H1 (cell line): ENCODE results near the gene BAHD1. TPM values are rescaled to one million over a fixed set of nuclear protein-coding genes. Genes with fewer than 3 reads are reported as not detected.

Source experiments
- BRCA1 ChIP-seq: IDR thresholded peaks from 2 replicates; pipeline ENCODE4 v1.6.1; 2012; ENCODE audit warnings: low read depth, low read length, improper control_type of control experiment
- CBX5 ChIP-seq: fragments of 300-800, 300-1000 bp; sonication (generic); IDR thresholded peaks from 2 replicates; pipeline ENCODE4 v1.7.1; 2016; ENCODE audit warnings: antibody characterized with exemption, low read length, low read depth
- CTBP2 ChIP-seq: IDR thresholded peaks from 2 replicates; pipeline ENCODE4 v1.7.0; 2011; ENCODE audit warnings: borderline replicate concordance, mild to moderate bottlenecking, moderate library complexity, mixed read lengths, low read length; ENCODE audit not compliant: insufficient read depth, insufficient read length
- EZH2 ChIP-seq: fragments of 200-600 bp; sonication (generic); IDR thresholded peaks from 2 replicates; pipeline ENCODE4 v1.7.1; 2012; ENCODE audit warnings: low read depth, mild to moderate bottlenecking, moderate library complexity, low read length, inconsistent platforms; ENCODE audit not compliant: severe bottlenecking
- GTF2F1 ChIP-seq: IDR thresholded peaks from 2 replicates; pipeline ENCODE4 v1.6.1; 2012; ENCODE audit warnings: low read depth, low read length, improper control_type of control experiment, borderline replicate concordance
- HDAC2 ChIP-seq, 2 experiments: fragments of 300-600 bp in 1 of 2; sonication (generic) in 1 of 2; IDR thresholded peaks; 2 replicates each; pipeline ENCODE4 v1.6.1; 2011 to 2012; ENCODE audit warnings: low read depth in 2 of 2, low read length in 2 of 2, mild to moderate bottlenecking in 2 of 2, moderate library complexity in 2 of 2, borderline replicate concordance in 1 of 2, inconsistent platforms in 1 of 2
- RAD21 ChIP-seq, 2 experiments: IDR thresholded peaks in 1 of 2; conservative IDR thresholded peaks in 1 of 2; 2 replicates each; pipeline ENCODE4 v1.6.1; 2011; ENCODE audit warnings: low read depth in 2 of 2, low read length in 2 of 2, improper control_type of control experiment in 1 of 2, inconsistent platforms in 1 of 2, mild to moderate bottlenecking in 1 of 2, moderate library complexity in 1 of 2
- polyA plus RNA-seq, 7 experiments: library from polyadenylated mRNA; depleted of rRNA in 3 of 7; stranded (reverse) in 5 of 7; unstranded in 2 of 7; fragments of >200 nt in 5 of 7; fragments of 200-250 nt in 2 of 7; gene quantifications; 1 replicate in 5 of 7; 2 replicates in 1 of 7; 4 replicates in 1 of 7; pipeline versions ENCODE4 v1.2.1 to v1.2.3, GENCODE V29; 2011 to 2013; ENCODE audit warnings: missing spikeins in 2 of 7, mixed read lengths in 2 of 7
- total RNA-seq: library from RNA; stranded (reverse); fragmentation: NEBNext Ultra II Directional; extraction: Animal tissue kit (Norgen Biotek cat#: 25700); gene quantifications from 2 replicates; pipeline ENCODE4 v1.2.1, GENCODE V29; 2021
- TF ChIP-seq, protein P1 (sequence below): IDR thresholded peaks from 2 replicates; pipeline ENCODE4 v1.6.1; 2012; ENCODE audit warnings: low read length, inconsistent platforms
- TF ChIP-seq, protein P2 (sequence below): fragments of 300-600 bp; sonication (generic); IDR thresholded peaks from 2 replicates; pipeline ENCODE4 v1.7.1; 2012; ENCODE audit warnings: low read length, moderate library complexity, mild to moderate bottlenecking, inconsistent platforms; ENCODE audit not compliant: insufficient replicate concordance

BAHD1 gene
- total and polyA plus RNA-seq, 2 of the 8 experiments (the other 6 are each of a cell fraction or from before 2014, with no cell fraction given), result 15.0 to 38.9 TPM

DNA sequence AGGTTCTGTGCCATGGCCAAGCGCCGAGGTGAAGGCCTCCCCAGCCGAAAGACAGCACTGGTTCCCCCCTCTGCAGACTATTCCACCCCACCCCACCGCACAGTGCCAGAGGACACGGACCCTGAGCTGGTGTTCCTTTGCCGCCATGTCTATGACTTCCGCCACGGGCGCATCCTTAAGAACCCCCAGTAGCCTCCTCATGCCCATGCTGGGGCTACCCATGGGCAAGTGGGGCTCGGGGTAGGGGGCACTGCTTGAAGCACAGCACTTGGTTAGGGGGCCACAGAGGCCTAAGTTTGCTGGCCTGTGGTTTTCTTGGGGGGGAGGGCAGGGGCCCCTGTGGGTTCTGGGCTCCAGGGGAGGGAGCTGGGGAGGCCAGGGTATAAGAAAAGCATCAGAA lies 25.2 kb downstream of the BAHD1 start (continued):
- TF ChIP-seq, protein P1, sequence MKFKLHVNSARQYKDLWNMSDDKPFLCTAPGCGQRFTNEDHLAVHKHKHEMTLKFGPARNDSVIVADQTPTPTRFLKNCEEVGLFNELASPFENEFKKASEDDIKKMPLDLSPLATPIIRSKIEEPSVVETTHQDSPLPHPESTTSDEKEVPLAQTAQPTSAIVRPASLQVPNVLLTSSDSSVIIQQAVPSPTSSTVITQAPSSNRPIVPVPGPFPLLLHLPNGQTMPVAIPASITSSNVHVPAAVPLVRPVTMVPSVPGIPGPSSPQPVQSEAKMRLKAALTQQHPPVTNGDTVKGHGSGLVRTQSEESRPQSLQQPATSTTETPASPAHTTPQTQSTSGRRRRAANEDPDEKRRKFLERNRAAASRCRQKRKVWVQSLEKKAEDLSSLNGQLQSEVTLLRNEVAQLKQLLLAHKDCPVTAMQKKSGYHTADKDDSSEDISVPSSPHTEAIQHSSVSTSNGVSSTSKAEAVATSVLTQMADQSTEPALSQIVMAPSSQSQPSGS, result no peak
- TF ChIP-seq HDAC2 (IDR thresholded peaks at IDR 0.05; ENCODE audit: borderline replicate concordance in 1 of 2, low read depth in 2 of 2, low read length in 2 of 2), result no peak
- no peak for TF ChIP-seq GTF2F1
- no peak for TF ChIP-seq CTBP2
- TF ChIP-seq BRCA1, result no peak
- TF ChIP-seq EZH2, result no peak
- TF ChIP-seq CBX5, result no peak
- TF ChIP-seq, protein P2, sequence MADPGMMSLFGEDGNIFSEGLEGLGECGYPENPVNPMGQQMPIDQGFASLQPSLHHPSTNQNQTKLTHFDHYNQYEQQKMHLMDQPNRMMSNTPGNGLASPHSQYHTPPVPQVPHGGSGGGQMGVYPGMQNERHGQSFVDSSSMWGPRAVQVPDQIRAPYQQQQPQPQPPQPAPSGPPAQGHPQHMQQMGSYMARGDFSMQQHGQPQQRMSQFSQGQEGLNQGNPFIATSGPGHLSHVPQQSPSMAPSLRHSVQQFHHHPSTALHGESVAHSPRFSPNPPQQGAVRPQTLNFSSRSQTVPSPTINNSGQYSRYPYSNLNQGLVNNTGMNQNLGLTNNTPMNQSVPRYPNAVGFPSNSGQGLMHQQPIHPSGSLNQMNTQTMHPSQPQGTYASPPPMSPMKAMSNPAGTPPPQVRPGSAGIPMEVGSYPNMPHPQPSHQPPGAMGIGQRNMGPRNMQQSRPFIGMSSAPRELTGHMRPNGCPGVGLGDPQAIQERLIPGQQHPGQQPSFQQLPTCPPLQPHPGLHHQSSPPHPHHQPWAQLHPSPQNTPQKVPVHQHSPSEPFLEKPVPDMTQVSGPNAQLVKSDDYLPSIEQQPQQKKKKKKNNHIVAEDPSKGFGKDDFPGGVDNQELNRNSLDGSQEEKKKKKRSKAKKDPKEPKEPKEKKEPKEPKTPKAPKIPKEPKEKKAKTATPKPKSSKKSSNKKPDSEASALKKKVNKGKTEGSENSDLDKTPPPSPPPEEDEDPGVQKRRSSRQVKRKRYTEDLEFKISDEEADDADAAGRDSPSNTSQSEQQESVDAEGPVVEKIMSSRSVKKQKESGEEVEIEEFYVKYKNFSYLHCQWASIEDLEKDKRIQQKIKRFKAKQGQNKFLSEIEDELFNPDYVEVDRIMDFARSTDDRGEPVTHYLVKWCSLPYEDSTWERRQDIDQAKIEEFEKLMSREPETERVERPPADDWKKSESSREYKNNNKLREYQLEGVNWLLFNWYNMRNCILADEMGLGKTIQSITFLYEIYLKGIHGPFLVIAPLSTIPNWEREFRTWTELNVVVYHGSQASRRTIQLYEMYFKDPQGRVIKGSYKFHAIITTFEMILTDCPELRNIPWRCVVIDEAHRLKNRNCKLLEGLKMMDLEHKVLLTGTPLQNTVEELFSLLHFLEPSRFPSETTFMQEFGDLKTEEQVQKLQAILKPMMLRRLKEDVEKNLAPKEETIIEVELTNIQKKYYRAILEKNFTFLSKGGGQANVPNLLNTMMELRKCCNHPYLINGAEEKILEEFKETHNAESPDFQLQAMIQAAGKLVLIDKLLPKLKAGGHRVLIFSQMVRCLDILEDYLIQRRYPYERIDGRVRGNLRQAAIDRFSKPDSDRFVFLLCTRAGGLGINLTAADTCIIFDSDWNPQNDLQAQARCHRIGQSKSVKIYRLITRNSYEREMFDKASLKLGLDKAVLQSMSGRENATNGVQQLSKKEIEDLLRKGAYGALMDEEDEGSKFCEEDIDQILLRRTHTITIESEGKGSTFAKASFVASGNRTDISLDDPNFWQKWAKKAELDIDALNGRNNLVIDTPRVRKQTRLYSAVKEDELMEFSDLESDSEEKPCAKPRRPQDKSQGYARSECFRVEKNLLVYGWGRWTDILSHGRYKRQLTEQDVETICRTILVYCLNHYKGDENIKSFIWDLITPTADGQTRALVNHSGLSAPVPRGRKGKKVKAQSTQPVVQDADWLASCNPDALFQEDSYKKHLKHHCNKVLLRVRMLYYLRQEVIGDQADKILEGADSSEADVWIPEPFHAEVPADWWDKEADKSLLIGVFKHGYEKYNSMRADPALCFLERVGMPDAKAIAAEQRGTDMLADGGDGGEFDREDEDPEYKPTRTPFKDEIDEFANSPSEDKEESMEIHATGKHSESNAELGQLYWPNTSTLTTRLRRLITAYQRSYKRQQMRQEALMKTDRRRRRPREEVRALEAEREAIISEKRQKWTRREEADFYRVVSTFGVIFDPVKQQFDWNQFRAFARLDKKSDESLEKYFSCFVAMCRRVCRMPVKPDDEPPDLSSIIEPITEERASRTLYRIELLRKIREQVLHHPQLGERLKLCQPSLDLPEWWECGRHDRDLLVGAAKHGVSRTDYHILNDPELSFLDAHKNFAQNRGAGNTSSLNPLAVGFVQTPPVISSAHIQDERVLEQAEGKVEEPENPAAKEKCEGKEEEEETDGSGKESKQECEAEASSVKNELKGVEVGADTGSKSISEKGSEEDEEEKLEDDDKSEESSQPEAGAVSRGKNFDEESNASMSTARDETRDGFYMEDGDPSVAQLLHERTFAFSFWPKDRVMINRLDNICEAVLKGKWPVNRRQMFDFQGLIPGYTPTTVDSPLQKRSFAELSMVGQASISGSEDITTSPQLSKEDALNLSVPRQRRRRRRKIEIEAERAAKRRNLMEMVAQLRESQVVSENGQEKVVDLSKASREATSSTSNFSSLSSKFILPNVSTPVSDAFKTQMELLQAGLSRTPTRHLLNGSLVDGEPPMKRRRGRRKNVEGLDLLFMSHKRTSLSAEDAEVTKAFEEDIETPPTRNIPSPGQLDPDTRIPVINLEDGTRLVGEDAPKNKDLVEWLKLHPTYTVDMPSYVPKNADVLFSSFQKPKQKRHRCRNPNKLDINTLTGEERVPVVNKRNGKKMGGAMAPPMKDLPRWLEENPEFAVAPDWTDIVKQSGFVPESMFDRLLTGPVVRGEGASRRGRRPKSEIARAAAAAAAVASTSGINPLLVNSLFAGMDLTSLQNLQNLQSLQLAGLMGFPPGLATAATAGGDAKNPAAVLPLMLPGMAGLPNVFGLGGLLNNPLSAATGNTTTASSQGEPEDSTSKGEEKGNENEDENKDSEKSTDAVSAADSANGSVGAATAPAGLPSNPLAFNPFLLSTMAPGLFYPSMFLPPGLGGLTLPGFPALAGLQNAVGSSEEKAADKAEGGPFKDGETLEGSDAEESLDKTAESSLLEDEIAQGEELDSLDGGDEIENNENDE, result no peak
- TF ChIP-seq RAD21 (IDR thresholded peaks at IDR 0.05 in 1 of 2, conservative IDR thresholded peaks at IDR 0.05 in 1 of 2; ENCODE audit: low read depth in 2 of 2, low read length in 2 of 2), result no peak
